NT2/D1 (cell line): ENCODE data around the gene NAALADL2.

Experiments
- DNase-seq: peaks from one replicate; pipeline ENCODE4 v3.0.0-alpha.2; 2011; ENCODE audit warnings: low read depth, low spot score
- H3K27me3 ChIP-seq: 2 replicates; pipeline ENCODE4 v1.6.0; 2011; ENCODE audit warnings: mild to moderate bottlenecking; ENCODE audit not compliant: insufficient read length, insufficient read depth
- H3K36me3 ChIP-seq: 2 replicates; pipeline ENCODE4 v1.6.1; 2011; ENCODE audit warnings: mild to moderate bottlenecking, low read length, mixed read lengths; ENCODE audit not compliant: insufficient read depth, insufficient read length
- H3K4me1 ChIP-seq: 2 replicates; pipeline ENCODE4 v1.5.1; 2011; ENCODE audit not compliant: insufficient read depth, insufficient read length
- H3K4me3 ChIP-seq: 2 replicates; pipeline ENCODE4 v1.5.1; 2011; ENCODE audit warnings: low read depth; ENCODE audit not compliant: insufficient read length
- H3K9ac ChIP-seq: 2 replicates; pipeline ENCODE4 v1.6.0; 2011; ENCODE audit warnings: low read depth; ENCODE audit not compliant: insufficient read length
- H3K9me3 ChIP-seq: 2 replicates; pipeline ENCODE4 v1.5.1; 2011; ENCODE audit warnings: mild to moderate bottlenecking, low read length; ENCODE audit not compliant: insufficient read depth
- SUZ12 ChIP-seq: IDR thresholded peaks from 2 replicates; pipeline ENCODE4 v1.6.1; 2011; ENCODE audit not compliant: insufficient read length, insufficient read depth; ENCODE audit errors: extremely low read depth
- YY1 ChIP-seq: IDR thresholded peaks from 2 replicates; pipeline ENCODE4 v1.6.1; 2011; ENCODE audit not compliant: insufficient read length, insufficient read depth
- ZNF274 ChIP-seq: IDR thresholded peaks from 2 replicates; pipeline ENCODE4 v1.6.1; 2011; ENCODE audit warnings: mild to moderate bottlenecking, low read depth, low read length

NAALADL2 gene

GRCh38 chr3:175564363-175564762 is 705.2 kb downstream of the NAALADL2 start:
- no peaks in the 10 kb centered on the region for H3K4me1 ChIP-seq
- H3K9ac ChIP-seq = no peak overlapping the region
- no peak for DNase-seq
- H3K4me3 ChIP-seq = no peak overlapping the region
- H3K9me3 ChIP-seq = no peaks in the 10 kb centered on the region
- TF ChIP-seq SUZ12 (no peak), ZNF274 (no peak), YY1 (no peak)
- H3K27me3 ChIP-seq = no peaks in the 10 kb centered on the region
- no peaks in the 10 kb centered on the region for H3K36me3 ChIP-seq

- TF ChIP-seq YY1 = no peak
- H3K36me3 ChIP-seq = no peaks in the 10 kb centered on the region
- H3K27me3 ChIP-seq = no peaks in the 10 kb centered on the region
- DNase-seq = no peak
- H3K4me1 ChIP-seq = no peaks in the 10 kb centered on the region
- peaks cover 5% of the 10 kb centered on the region; the same call in 1 of the 2 replicates for H3K9me3 ChIP-seq
- H3K9ac ChIP-seq = no peak overlapping the region
- H3K4me3 ChIP-seq = no peak overlapping the region
Observed at GRCh38 chr3:175571096-175571495, 712.0 kb downstream of the NAALADL2 start.

GRCh38 chr3:175573226-175573625 is 714.1 kb downstream of the NAALADL2 start:
- Histone ChIP-seq H3K9ac (no peak overlapping the region), H3K4me1 (no peaks in the 10 kb centered on the region), H3K9me3 (peaks cover 5% of the 10 kb centered on the region; the same call in 1 of the 2 replicates), H3K36me3 (no peaks in the 10 kb centered on the region), H3K27me3 (no peaks in the 10 kb centered on the region), H3K4me3 (no peak overlapping the region)
- TF ChIP-seq SUZ12 (no peak), YY1 (no peak), ZNF274 (no peak)
- DNase-seq = no peak

GRCh38 chr3:175580318-175580717 is 721.2 kb downstream of the NAALADL2 start:
- no peaks in the 10 kb centered on the region for H3K36me3 ChIP-seq
- H3K9ac ChIP-seq = no peak overlapping the region
- no peak for TF ChIP-seq YY1
- TF ChIP-seq ZNF274 = no peak
- no peak for TF ChIP-seq SUZ12
- DNase-seq = no peak
- no peaks in the 10 kb centered on the region for H3K9me3 ChIP-seq
- H3K27me3 ChIP-seq = no peaks in the 10 kb centered on the region
- H3K4me1 ChIP-seq = no peaks in the 10 kb centered on the region
- no peak overlapping the region for H3K4me3 ChIP-seq

GRCh38 chr3:175585898-175586297 is 726.8 kb downstream of the NAALADL2 start:
- no peaks in the 10 kb centered on the region for H3K36me3 ChIP-seq
- H3K9me3 ChIP-seq = no peaks in the 10 kb centered on the region
- H3K4me3 ChIP-seq = no peak overlapping the region
- no peak for DNase-seq
- no peak overlapping the region for H3K9ac ChIP-seq
- no peaks in the 10 kb centered on the region for H3K4me1 ChIP-seq
- no peak for TF ChIP-seq YY1
- no peak for TF ChIP-seq SUZ12
- no peak for TF ChIP-seq ZNF274
- H3K27me3 ChIP-seq = no peaks in the 10 kb centered on the region

- H3K27me3 ChIP-seq = no peaks in the 10 kb centered on the region
- no peak overlapping the region for H3K4me3 ChIP-seq
- H3K36me3 ChIP-seq = no peaks in the 10 kb centered on the region
- no peak overlapping the region for H3K9ac ChIP-seq
- H3K9me3 ChIP-seq = no peaks in the 10 kb centered on the region
- TF ChIP-seq YY1 = no peak
- TF ChIP-seq SUZ12 = no peak
- no peak for TF ChIP-seq ZNF274
- DNase-seq = no peak
- H3K4me1 ChIP-seq = no peaks in the 10 kb centered on the region
Observed at GRCh38 chr3:175590745-175591144, 731.6 kb downstream of the NAALADL2 start.

GRCh38 chr3:175591375-175591774 is 732.2 kb downstream of the NAALADL2 start:
- H3K27me3 ChIP-seq = no peaks in the 10 kb centered on the region
- DNase-seq = no peak
- H3K9ac ChIP-seq = no peak overlapping the region
- H3K9me3 ChIP-seq = no peaks in the 10 kb centered on the region
- H3K36me3 ChIP-seq = no peaks in the 10 kb centered on the region
- H3K4me3 ChIP-seq = no peak overlapping the region
- TF ChIP-seq YY1 (no peak), SUZ12 (no peak), ZNF274 (no peak)
- no peaks in the 10 kb centered on the region for H3K4me1 ChIP-seq

GRCh38 chr3:175593331-175593730 is 734.2 kb downstream of the NAALADL2 start:
- Histone ChIP-seq H3K4me1 (no peaks in the 10 kb centered on the region), H3K27me3 (no peaks in the 10 kb centered on the region), H3K4me3 (no peak overlapping the region), H3K36me3 (no peaks in the 10 kb centered on the region), H3K9ac (no peak overlapping the region), H3K9me3 (no peaks in the 10 kb centered on the region)
- TF ChIP-seq ZNF274 = no peak
- no peak for TF ChIP-seq SUZ12
- DNase-seq = no peak
